H1 (cell line): ENCODE data around the gene ZFP69. TPM values are rescaled to one million over a fixed set of nuclear protein-coding genes. Genes with fewer than 3 reads are reported as not detected.

Experiments used
- CTCF ChIA-PET: fragments of 300-600 bp; sonication (Branson Sonifier 250); formaldehyde crosslinking; loops from one replicate; lab custom pipeline; 2021; ENCODE audit not compliant: partially characterized antibody; lab: Charles Lee
- POLR2A ChIA-PET: fragments of 300-600 bp; sonication (Branson Sonifier 250); formaldehyde crosslinking; loops from one replicate; lab custom pipeline; 2021; ENCODE audit warnings: inconsistent platforms; ENCODE audit not compliant: partially characterized antibody; lab: Charles Lee
- DNase-seq, 2 experiments: peaks; one replicate each; pipeline versions ENCODE4 v3.0.0 to v3.0.0-alpha.2; 2010 to 2022; ENCODE audit warnings: low spot score in 2 of 2, low read depth in 1 of 2, mixed read lengths in 1 of 2
- FAIRE-seq: peaks from 2 replicates; lab custom pipeline; 2011; peaks lifted over from hg19 to GRCh38; lab: Jason Lieb, UNC
- H2AFZ ChIP-seq: 2 replicates; pipeline ENCODE4 v1.8.1; 2012; ENCODE audit warnings: low read length, inconsistent platforms
- H2AK5ac ChIP-seq: 2 replicates; pipeline ENCODE4 v1.6.1; 2013; ENCODE audit warnings: low read depth, low read length
- H2BK120ac ChIP-seq: replicated peaks from 2 replicates; pipeline ENCODE3; 2013; ENCODE audit warnings: low read depth, low read length, inconsistent platforms
- H2BK12ac ChIP-seq: 2 replicates; pipeline ENCODE4 v1.6.1; 2013; ENCODE audit warnings: low read depth, low read length
- H2BK15ac ChIP-seq: 2 replicates; pipeline ENCODE4 v1.6.1; 2013; ENCODE audit warnings: low read length
- H2BK20ac ChIP-seq: 2 replicates; pipeline ENCODE4 v1.6.1; 2013; ENCODE audit warnings: low read length
- H2BK5ac ChIP-seq: 2 replicates; pipeline ENCODE4 v1.6.1; 2013; ENCODE audit warnings: low read depth, low read length
- H3K14ac ChIP-seq: 2 replicates; pipeline ENCODE4 v1.6.1; 2013; ENCODE audit warnings: inconsistent platforms; ENCODE audit not compliant: insufficient read length
- H3K18ac ChIP-seq: 2 replicates; pipeline ENCODE4 v1.6.1; 2013; ENCODE audit warnings: low read length; ENCODE audit errors: extremely low read depth
- H3K23ac ChIP-seq: 2 replicates; pipeline ENCODE4 v1.6.1; 2013; ENCODE audit warnings: inconsistent platforms; ENCODE audit not compliant: insufficient read length
- H3K23me2 ChIP-seq: 2 replicates; pipeline ENCODE4 v1.6.1; 2013; ENCODE audit warnings: low read depth, low read length
- H3K27ac ChIP-seq: 2 replicates; pipeline ENCODE4 v1.6.1; 2011; ENCODE audit warnings: low read depth, low read length, inconsistent platforms
- H3K27me3 ChIP-seq, 4 experiments: replicated peaks in 1 of 4; 1 replicate in 1 of 4; 2 replicates in 3 of 4; pipeline versions ENCODE4 v1.6.1 to v1.8.1; 2011 to 2013; ENCODE audit warnings: low read length in 3 of 4, mild to moderate bottlenecking in 3 of 4, inconsistent platforms in 2 of 4, mixed read lengths in 2 of 4, moderate library complexity in 1 of 4; ENCODE audit not compliant: control insufficient read depth in 3 of 4, insufficient read depth in 3 of 4; ENCODE audit errors: extremely low read depth in 1 of 4
- H3K36me3 ChIP-seq, 4 experiments: 2 replicates each; pipeline versions ENCODE4 v1.6.1 to v1.8.1; 2011 to 2013; ENCODE audit warnings: mild to moderate bottlenecking in 4 of 4, low read length in 3 of 4, moderate library complexity in 2 of 4, control low read depth in 1 of 4, inconsistent platforms in 1 of 4; ENCODE audit not compliant: insufficient read depth in 4 of 4, control insufficient read depth in 2 of 4
- H3K4ac ChIP-seq: replicated peaks from 2 replicates; pipeline ENCODE3; 2013; ENCODE audit warnings: low read length, low read depth, mixed read lengths, inconsistent platforms; ENCODE audit not compliant: insufficient read length
- H3K4me1 ChIP-seq, 4 experiments: replicated peaks in 1 of 4; 1 replicate in 1 of 4; 2 replicates in 3 of 4; pipeline versions ENCODE4 v1.6.1 to v1.8.1; 2011 to 2013; ENCODE audit warnings: low read length in 3 of 4, inconsistent platforms in 2 of 4, mixed read lengths in 1 of 4; ENCODE audit not compliant: insufficient read depth in 4 of 4, control insufficient read depth in 3 of 4
- H3K4me2 ChIP-seq, 2 experiments: 2 replicates each; pipeline versions ENCODE4 v1.6.1 to v1.8.1; 2011 to 2013; ENCODE audit warnings: low read depth in 2 of 2, low read length in 2 of 2, control low read depth in 1 of 2, inconsistent platforms in 1 of 2, mild to moderate bottlenecking in 1 of 2; ENCODE audit not compliant: insufficient read depth in 1 of 2
- H3K4me3 ChIP-seq, 4 experiments: fragments of 200-600, 300-600 bp in 1 of 4; sonication (generic), shearing (Covaris generic), sonication (Bioruptor Twin) in 1 of 4; 2 replicates each; pipeline versions ENCODE4 v1.5.1 to v1.8.1; 2011 to 2016; ENCODE audit warnings: low read length in 4 of 4, low read depth in 3 of 4, control low read depth in 2 of 4, inconsistent platforms in 2 of 4, mild to moderate bottlenecking in 2 of 4, mixed read lengths in 1 of 4, moderate library complexity in 1 of 4; ENCODE audit not compliant: insufficient read depth in 2 of 4; ENCODE audit errors: extremely low read depth in 1 of 4
- H3K56ac ChIP-seq: replicated peaks from 2 replicates; pipeline ENCODE3; 2013; ENCODE audit warnings: low read depth, mild to moderate bottlenecking, mixed read lengths, low read length, inconsistent platforms; ENCODE audit not compliant: insufficient read length
- H3K79me1 ChIP-seq: 2 replicates; pipeline ENCODE4 v1.6.1; 2013; ENCODE audit warnings: low read depth, low read length, control low read depth
- H3K79me2 ChIP-seq, 2 experiments: 2 replicates each; pipeline versions ENCODE4 v1.6.1 to v1.8.1; 2012 to 2013; ENCODE audit warnings: low read length in 2 of 2, mild to moderate bottlenecking in 2 of 2, inconsistent platforms in 1 of 2; ENCODE audit not compliant: insufficient read depth in 2 of 2, control insufficient read depth in 1 of 2
- H3K9ac ChIP-seq, 4 experiments: replicated peaks in 1 of 4; 1 replicate in 1 of 4; 2 replicates in 3 of 4; pipeline versions ENCODE4 v1.6.1 to v1.8.1; 2011 to 2013; ENCODE audit warnings: low read depth in 3 of 4, low read length in 3 of 4, control low read depth in 2 of 4, mild to moderate bottlenecking in 2 of 4, moderate library complexity in 2 of 4, inconsistent platforms in 1 of 4; ENCODE audit errors: extremely low read depth in 1 of 4
- H3K9me3 ChIP-seq, 2 experiments: 2 replicates each; pipeline versions ENCODE4 v1.6.1 to v1.8.1; 2012 to 2013; ENCODE audit warnings: mild to moderate bottlenecking in 2 of 2, moderate library complexity in 2 of 2, control low read depth in 1 of 2, inconsistent platforms in 1 of 2, low read depth in 1 of 2, low read length in 1 of 2, mixed read lengths in 1 of 2; ENCODE audit not compliant: insufficient read depth in 2 of 2
- H4K20me1 ChIP-seq, 2 experiments: replicated peaks in 1 of 2; 2 replicates each; pipeline versions ENCODE3 to v1.8.1; 2011 to 2013; ENCODE audit warnings: inconsistent platforms in 2 of 2, low read length in 2 of 2, mild to moderate bottlenecking in 1 of 2; ENCODE audit not compliant: insufficient read depth in 2 of 2, control insufficient read depth in 1 of 2
- H4K5ac ChIP-seq: 2 replicates; pipeline ENCODE4 v1.6.1; 2013; ENCODE audit warnings: low read length, low read depth, mixed read lengths, inconsistent platforms; ENCODE audit not compliant: insufficient read length
- H4K8ac ChIP-seq: 2 replicates; pipeline ENCODE4 v1.8.0; 2013; ENCODE audit warnings: mild to moderate bottlenecking, moderate library complexity, low read length, inconsistent platforms; ENCODE audit not compliant: insufficient read depth; ENCODE audit errors: extremely low read depth
- H4K91ac ChIP-seq: replicated peaks from 2 replicates; pipeline ENCODE3; 2013; ENCODE audit warnings: low read length, mixed read lengths, inconsistent platforms; ENCODE audit not compliant: insufficient read length
- ATF3 ChIP-seq: IDR thresholded peaks from 2 replicates; pipeline ENCODE4 v1.6.1; 2011; ENCODE audit warnings: low read depth, mild to moderate bottlenecking, low read length; ENCODE audit not compliant: insufficient read depth
- BACH1 ChIP-seq: IDR thresholded peaks from 2 replicates; pipeline ENCODE4 v1.6.1; 2012; ENCODE audit warnings: low read length, improper control_type of control experiment
- CBX5 ChIP-seq: fragments of 300-800, 300-1000 bp; sonication (generic); IDR thresholded peaks from 2 replicates; pipeline ENCODE4 v1.7.1; 2016; ENCODE audit warnings: antibody characterized with exemption, low read length, low read depth
- CBX8 ChIP-seq: fragments of 300-800, 300-1000 bp; sonication (generic); IDR thresholded peaks from 2 replicates; pipeline ENCODE4 v1.7.1; 2016; ENCODE audit warnings: low read depth, low read length, borderline replicate concordance
- GTF2F1 ChIP-seq: IDR thresholded peaks from 2 replicates; pipeline ENCODE4 v1.6.1; 2012; ENCODE audit warnings: low read depth, low read length, improper control_type of control experiment, borderline replicate concordance
- RAD21 ChIP-seq, 2 experiments: IDR thresholded peaks in 1 of 2; conservative IDR thresholded peaks in 1 of 2; 2 replicates each; pipeline ENCODE4 v1.6.1; 2011; ENCODE audit warnings: low read depth in 2 of 2, low read length in 2 of 2, improper control_type of control experiment in 1 of 2, inconsistent platforms in 1 of 2, mild to moderate bottlenecking in 1 of 2, moderate library complexity in 1 of 2
- SIN3A ChIP-seq, 2 experiments: IDR thresholded peaks in 1 of 2; conservative IDR thresholded peaks in 1 of 2; 2 replicates each; pipeline ENCODE4 v1.6.1; 2011 to 2012; ENCODE audit warnings: low read length in 2 of 2, improper control_type of control experiment in 1 of 2, low read depth in 1 of 2, mild to moderate bottlenecking in 1 of 2
- TAF1 ChIP-seq: IDR thresholded peaks from 2 replicates; pipeline ENCODE4 v1.6.1; 2011; ENCODE audit warnings: mild to moderate bottlenecking, low read depth, low read length
- TBP ChIP-seq: IDR thresholded peaks from 2 replicates; pipeline ENCODE4 v1.6.1; 2011; ENCODE audit warnings: low read depth, low read length, improper control_type of control experiment
- WGBS, 2 experiments: shearing (Covaris generic) in 1 of 2; methylation state at CpG; one replicate each; pipeline versions ENCODE4 v1.1.6 to v1.1.7; 2013 to 2015; ENCODE audit warnings: low lambda C conversion rate in 2 of 2, mixed read lengths in 2 of 2, inconsistent platforms in 1 of 2, low coverage in 1 of 2, missing lambda C conversion rate in 1 of 2; ENCODE audit not compliant: insufficient replicate concordance in 2 of 2, insufficient coverage in 1 of 2, insufficient read length in 1 of 2; ENCODE audit errors: extremely low coverage in 1 of 2, missing lambda C conversion rate in 1 of 2; 5-methylcytosine and 5-hydroxymethylcytosine counted together
- polyA plus RNA-seq, 7 experiments: library from polyadenylated mRNA; depleted of rRNA in 3 of 7; stranded (reverse) in 5 of 7; unstranded in 2 of 7; fragments of >200 nt in 5 of 7; fragments of 200-250 nt in 2 of 7; gene quantifications; 1 replicate in 5 of 7; 2 replicates in 1 of 7; 4 replicates in 1 of 7; pipeline versions ENCODE4 v1.2.1 to v1.2.3, GENCODE V29; 2011 to 2013; ENCODE audit warnings: missing spikeins in 2 of 7, mixed read lengths in 2 of 7
- total RNA-seq: library from RNA; stranded (reverse); fragmentation: NEBNext Ultra II Directional; extraction: Animal tissue kit (Norgen Biotek cat#: 25700); gene quantifications from 2 replicates; pipeline ENCODE4 v1.2.1, GENCODE V29; 2021

ZFP69 gene
- total and polyA plus RNA-seq, 2 of the 8 experiments (the other 6 are each of a cell fraction or from before 2014, with no cell fraction given) = 1.0 to 4.3 TPM

DNA sequence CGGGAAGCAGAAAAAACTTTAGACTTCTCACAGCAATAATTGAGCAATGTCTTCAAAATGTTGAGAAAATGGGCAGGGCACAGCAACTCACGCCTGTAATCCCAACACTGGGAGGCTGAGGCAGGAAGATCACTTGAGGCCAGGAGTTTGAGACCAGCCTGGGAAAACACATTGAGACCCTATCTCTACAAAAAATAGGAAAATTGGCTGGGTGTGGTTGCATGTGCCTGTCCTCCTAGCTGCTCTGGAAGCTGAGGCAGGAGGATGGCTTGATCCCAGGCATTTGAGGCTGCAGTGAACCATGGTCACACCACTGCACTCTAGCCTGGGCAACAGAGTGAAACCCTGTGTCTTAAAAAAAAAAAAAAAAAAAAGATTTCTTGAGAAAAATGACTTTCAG lies 7.8 kb upstream of the ZFP69 start:
- Histone ChIP-seq H3K27me3 (no peaks in the 10 kb centered on the region), H2BK12ac (no peak overlapping the region), H3K27ac (no peak overlapping the region), H3K14ac (no peak overlapping the region), H3K23ac (no peak overlapping the region), H3K9ac (no peak overlapping the region), H2AFZ (no peak overlapping the region), H3K79me2 (no peaks in the 10 kb centered on the region), H4K20me1 (no peaks in the 10 kb centered on the region), H2BK15ac (no peak overlapping the region), H3K79me1 (no peaks in the 10 kb centered on the region), H3K18ac (no peak overlapping the region), H2BK5ac (no peak overlapping the region), H3K4ac (no peak overlapping the region), H3K36me3 (peaks cover 0 to 31% (median 6%) of the 10 kb centered on the region in 4 experiments; a peak in 5 of 8 replicates), H3K9me3 (peaks cover 54 to 60% of the 10 kb centered on the region in 2 experiments), H3K4me1 (no peaks in the 10 kb centered on the region), H3K56ac (no peak overlapping the region), H2AK5ac (no peak overlapping the region), H3K4me2 (no peak overlapping the region), H3K23me2 (no peaks in the 10 kb centered on the region), H4K5ac (no peak overlapping the region), H2BK120ac (no peak overlapping the region), H3K4me3 (no peak overlapping the region), H4K8ac (no peak overlapping the region), H4K91ac (no peak overlapping the region), H2BK20ac (no peak overlapping the region)
- FAIRE-seq (no peak), DNase-seq (no peak)
- WGBS, 2 experiments = 96% methylated on average over 2 of the region's 2 CpGs; no CpG with 5 or more reads in 1 of the 2 experiments
- CTCF ChIA-PET = interaction anchor here (0.7 kb wide), 1 partner anchor 295 kb away, joined by 4 read pairs; no protein-coding TSS in a partner anchor
- POLR2A ChIA-PET = interaction anchor here (1.5 kb wide), 1 partner anchor 9 kb away, joined by 3 read pairs; no protein-coding TSS in a partner anchor
- TF ChIP-seq SIN3A (conservative IDR thresholded peaks at IDR 0.05 in 1 of 2, IDR thresholded peaks at IDR 0.05 in 1 of 2; ENCODE audit: low read depth in 1 of 2, low read length in 2 of 2) (no peak), BACH1 (no peak), RAD21 (IDR thresholded peaks at IDR 0.05 in 1 of 2, conservative IDR thresholded peaks at IDR 0.05 in 1 of 2; ENCODE audit: low read depth in 2 of 2, low read length in 2 of 2) (no peak), TAF1 (no peak), CBX8 (no peak), TBP (no peak), ATF3 (no peak), CBX5 (no peak), GTF2F1 (no peak)
